IMR-90 (cell line): Measurements from ENCODE around the gene PDC. TPM values are rescaled to one million over a fixed set of nuclear protein-coding genes. Genes with fewer than 3 reads are reported as not detected.

Experiments used
- ATAC-seq: fragments of 200-7000 bp; cut with Tn5 transposase; 2 replicates; pipeline ENCODE4 v1.9.1; 2020; ENCODE audit warnings: low read depth, mild to moderate bottlenecking, moderate library complexity
- BruUV-seq: library from RNA; stranded (reverse); fragments of 400-500 nt; replicated peaks from 2 replicates; lab custom pipeline; 2021; lab: Mats Ljungman, UMichigan
- CTCF ChIA-PET: fragments of 300-600 bp; formaldehyde crosslinking; extraction: SDS; loops from one replicate; lab custom pipeline; 2021; ENCODE audit warnings: antibody characterized with exemption; lab: Yijun Ruan, JAX
- POLR2A ChIA-PET: fragments of 300-600 bp; sonication (Branson Sonifier 250); formaldehyde crosslinking; loops from one replicate; lab custom pipeline; 2022; ENCODE audit warnings: antibody characterized with exemption; ENCODE audit not compliant: unreplicated experiment; lab: Charles Lee
- DNase-seq: peaks from one replicate; pipeline ENCODE4 v3.0.0; 2013
- H2AFZ ChIP-seq: replicated peaks from 2 replicates; pipeline ENCODE3; 2013; ENCODE audit warnings: low read length, mild to moderate bottlenecking; ENCODE audit not compliant: poor library complexity
- H2AK5ac ChIP-seq: 2 replicates; pipeline ENCODE4 v1.6.1; 2013; ENCODE audit warnings: low read depth, low read length, inconsistent platforms
- H2AK9ac ChIP-seq: replicated peaks from 2 replicates; pipeline ENCODE3; 2013; ENCODE audit warnings: mild to moderate bottlenecking, low read depth, low read length, moderate library complexity; ENCODE audit not compliant: poor library complexity
- H2BK120ac ChIP-seq: 2 replicates; pipeline ENCODE4 v1.6.1; 2013; ENCODE audit warnings: low read depth, low read length, inconsistent platforms
- H2BK15ac ChIP-seq: 3 replicates; pipeline ENCODE4 v1.6.1; 2013; ENCODE audit warnings: low read depth, low read length, inconsistent platforms
- H2BK20ac ChIP-seq: 2 replicates; pipeline ENCODE4 v1.6.1; 2013; ENCODE audit warnings: low read depth, mild to moderate bottlenecking, inconsistent platforms, low read length, moderate library complexity
- H2BK5ac ChIP-seq: 2 replicates; pipeline ENCODE4 v1.6.1; 2013; ENCODE audit warnings: mild to moderate bottlenecking, low read depth, low read length, inconsistent platforms; ENCODE audit not compliant: poor library complexity, severe bottlenecking
- H3K14ac ChIP-seq: replicated peaks from 2 replicates; pipeline ENCODE4 v1.6.1; 2013; ENCODE audit warnings: low read depth, low read length, inconsistent platforms
- H3K18ac ChIP-seq: 2 replicates; pipeline ENCODE4 v1.6.1; 2013; ENCODE audit warnings: low read depth, low read length, control low read depth
- H3K23ac ChIP-seq: 2 replicates; pipeline ENCODE4 v1.6.1; 2013; ENCODE audit warnings: low read depth, low read length, inconsistent platforms
- H3K27ac ChIP-seq: 2 replicates; pipeline ENCODE4 v1.5.1; 2013; ENCODE audit warnings: mild to moderate bottlenecking, control low read depth, low read length; ENCODE audit not compliant: insufficient read depth
- H3K27me3 ChIP-seq: 2 replicates; pipeline ENCODE4 v1.6.1; 2013; ENCODE audit warnings: low read length; ENCODE audit not compliant: control insufficient read depth, insufficient read depth
- H3K36me3 ChIP-seq: 2 replicates; pipeline ENCODE4 v1.6.1; 2013; ENCODE audit warnings: low read length, mixed read lengths; ENCODE audit not compliant: control insufficient read depth, insufficient read depth
- H3K4ac ChIP-seq: 2 replicates; pipeline ENCODE4 v1.6.1; 2013; ENCODE audit warnings: low read depth, low read length, inconsistent platforms
- H3K4me1 ChIP-seq: 2 replicates; pipeline ENCODE4 v1.6.1; 2013; ENCODE audit warnings: low read length, mixed read lengths; ENCODE audit not compliant: control insufficient read depth, insufficient read depth
- H3K4me2 ChIP-seq: 2 replicates; pipeline ENCODE4 v1.6.1; 2013; ENCODE audit warnings: low read depth, mild to moderate bottlenecking, control low read depth, low read length, moderate library complexity
- H3K4me3 ChIP-seq: 2 replicates; pipeline ENCODE4 v1.5.1; 2013; ENCODE audit warnings: low read depth, mild to moderate bottlenecking, control low read depth, low read length, moderate library complexity; ENCODE audit not compliant: insufficient read depth
- H3K56ac ChIP-seq: 2 replicates; pipeline ENCODE4 v1.6.1; 2013; ENCODE audit warnings: low read length, inconsistent platforms; ENCODE audit not compliant: insufficient read depth; ENCODE audit errors: extremely low read depth
- H3K79me1 ChIP-seq, 2 experiments: 2 replicates each; pipeline ENCODE4 v1.6.1; 2013; ENCODE audit warnings: low read length in 2 of 2, inconsistent platforms in 1 of 2, low read depth in 1 of 2
- H3K9ac ChIP-seq: 2 replicates; pipeline ENCODE4 v1.6.1; 2013; ENCODE audit warnings: low read depth, low read length, control low read depth
- H3K9me1 ChIP-seq: 2 replicates; pipeline ENCODE4 v1.6.1; 2013; ENCODE audit warnings: low read length, inconsistent platforms; ENCODE audit not compliant: insufficient read depth
- H3K9me3 ChIP-seq: 2 replicates; pipeline ENCODE4 v1.6.1; 2013; ENCODE audit warnings: low read length; ENCODE audit not compliant: control insufficient read depth, insufficient read depth
- H4K20me1 ChIP-seq: 2 replicates; pipeline ENCODE4 v1.6.1; 2013; ENCODE audit warnings: low read length, inconsistent platforms; ENCODE audit not compliant: insufficient read depth
- H4K5ac ChIP-seq: 2 replicates; pipeline ENCODE4 v1.6.1; 2013; ENCODE audit warnings: mild to moderate bottlenecking, low read depth, low read length, control low read depth
- H4K8ac ChIP-seq, 2 experiments: 2 replicates each; pipeline ENCODE4 v1.6.1; 2013; ENCODE audit warnings: low read depth in 2 of 2, low read length in 2 of 2, control low read depth in 1 of 2, inconsistent platforms in 1 of 2
- H4K91ac ChIP-seq: 2 replicates; pipeline ENCODE4 v1.6.1; 2013; ENCODE audit warnings: low read depth, low read length, inconsistent platforms; ENCODE audit not compliant: insufficient read depth
- CHD1 ChIP-seq: IDR thresholded peaks from 2 replicates; pipeline ENCODE4 v1.6.1; 2012; ENCODE audit warnings: low read depth, low read length, improper control_type of control experiment
- WGBS, 2 experiments: methylation state at CpG; one replicate each; pipeline versions ENCODE4 v1.1.5 to v1.1.7; 2013; ENCODE audit warnings: missing lambda C conversion rate in 2 of 2; ENCODE audit not compliant: insufficient read length in 1 of 2; ENCODE audit errors: extremely low coverage in 2 of 2; 5-methylcytosine and 5-hydroxymethylcytosine counted together
- dilution Hi-C: fragments of 300-500 bp; cut with HindIII; formaldehyde crosslinking; loops from one replicate; pipeline ENCODE4 v1.14.3; 2018; ENCODE audit warnings: low sequenced_read_pairs; ENCODE audit not compliant: unreplicated experiment
- in situ Hi-C: fragments of 300-500 bp; cut with MboI; formaldehyde crosslinking; loops from 3 replicates; pipeline ENCODE4 v1.14.3; 2019; ENCODE audit warnings: low sequenced_read_pairs, inconsistent platforms, mixed read lengths
- intact Hi-C: fragments of 100-400 bp; cut with micrococcal nuclease; formaldehyde crosslinking; loops from 2 replicates; pipeline ENCODE4 v1.10.0; 2022
- polyA plus RNA-seq, 3 experiments: library from polyadenylated mRNA; depleted of rRNA; stranded (reverse); fragments of >200 nt; gene quantifications; 2 replicates each; pipeline ENCODE4 v1.2.3, GENCODE V29; 2012; ENCODE audit warnings: low replicate concordance in 1 of 3
- total RNA-seq: library from RNA; depleted of rRNA; stranded (reverse); fragments of >200 nt; gene quantifications from 2 replicates; pipeline ENCODE4 v1.2.3, GENCODE V29; 2012

Gene PDC
- total and polyA plus RNA-seq, 2 of the 4 experiments (the other 2 are of a cell fraction), result not detected

- dilution Hi-C loops, result no loop called here
- in situ Hi-C loops, result no loop called here
- H3K18ac ChIP-seq, result no peak overlapping the region
- H3K9me3 ChIP-seq, result no peaks in the 10 kb centered on the region
- no peak overlapping the region for H2BK120ac ChIP-seq
- no peak overlapping the region for H3K4me2 ChIP-seq
- no peak overlapping the region for H4K8ac ChIP-seq
- H3K27ac ChIP-seq, result no peak overlapping the region
- no peak for ATAC-seq
- H3K9me1 ChIP-seq, result peaks cover 4% of the 10 kb centered on the region; the same call in 1 of the 2 replicates
- no peak overlapping the region for H4K5ac ChIP-seq
- H4K91ac ChIP-seq, result no peak overlapping the region
- peaks cover 3% of the 10 kb centered on the region; the same call in 1 of the 2 replicates for H3K4me1 ChIP-seq
- no peak for TF ChIP-seq CHD1
- H3K56ac ChIP-seq, result no peak overlapping the region
- ChIA-PET CTCF (interaction anchor here (0.8 to 1.4 kb wide), 2 partner anchors 74 to 201 kb away, joined by 3 read pairs; partner anchors contain the start of gene PTGS2), POLR2A (no interaction called here)
- H2AFZ ChIP-seq, result no peak overlapping the region
- no peaks in the 10 kb centered on the region for H3K27me3 ChIP-seq
- DNase-seq, result no peak
- H3K9ac ChIP-seq, result no peak overlapping the region
- H2AK5ac ChIP-seq, result no peak overlapping the region
- H3K4ac ChIP-seq, result no peak overlapping the region
- H3K4me3 ChIP-seq, result no peak overlapping the region
- no peaks in the 10 kb centered on the region for H3K36me3 ChIP-seq
- H4K20me1 ChIP-seq, result no peaks in the 10 kb centered on the region
- no peak overlapping the region for H3K23ac ChIP-seq
- no peak overlapping the region for H3K14ac ChIP-seq
- H2BK15ac ChIP-seq, result no peak overlapping the region
- no peak overlapping the region for H2BK20ac ChIP-seq
- no peak overlapping the region for H2AK9ac ChIP-seq
- H2BK5ac ChIP-seq, result no peak overlapping the region
- no TSS peak for BruUV-seq
- no CpG with 5 or more reads among the region's 2 CpGs for WGBS, 2 experiments
- H3K79me1 ChIP-seq, result no peaks in the 10 kb centered on the region
- intact Hi-C loops, result loop anchor here (5.0 kb wide), 1 partner anchor 57 kb away; no protein-coding TSS in a partner anchor
Observed at GRCh38 chr1:186479162-186479561, 18.2 kb upstream of the PDC start.
